HG03575 (cell line): ENCODE data around the gene PRR30.
"Not testable (repeated sequence)": the region's sequence is repeated elsewhere in the genome, so short reads cannot be mapped to it uniquely, and the experiment has no call there.

Source experiments
- ATAC-seq: cut with Tn5 transposase; IDR thresholded peaks from one replicate; pipeline ENCODE4 v1.9.1; 2021; ENCODE audit not compliant: unreplicated experiment, insufficient number of reproducible peaks, low FRiP score; ENCODE audit errors: extremely low read depth

Gene PRR30

DNA sequence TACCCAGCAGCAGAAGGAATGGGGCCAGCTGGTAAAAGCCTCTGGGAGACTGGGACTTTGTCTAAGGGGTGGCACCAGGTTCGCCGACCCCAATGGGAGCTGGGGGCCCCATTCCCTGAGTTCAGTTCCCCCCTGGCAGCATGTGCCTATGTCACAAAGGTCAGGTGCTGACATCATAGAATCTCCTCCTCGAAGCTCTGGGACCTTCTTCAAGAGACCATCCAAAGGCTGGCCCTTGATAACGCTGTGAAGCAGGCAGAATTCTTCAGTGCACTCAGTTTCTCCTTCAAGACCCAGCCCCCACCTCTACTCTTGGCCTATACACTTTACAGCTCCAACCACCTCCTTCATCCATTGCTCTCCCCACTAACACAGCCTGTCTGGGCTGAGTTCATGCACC lies at the start of gene PRR30:
Gene PRR30 (minus strand): TSS at position 101 of the 400 bp plus-strand sequence. CDS start 1,081 bp downstream, outside the sequence.
- ATAC-seq, result no peak

GRCh38 chr2:27186613-27187345 lies 47.6 kb upstream of the PRR30 start:
- no peak for ATAC-seq

GRCh38 chr2:27185331-27186026 lies 46.3 kb upstream of the PRR30 start:
- no peak for ATAC-seq

GRCh38 chr2:27184115-27184514 lies 44.9 kb upstream of the PRR30 start:
- no peak for ATAC-seq

DNA sequence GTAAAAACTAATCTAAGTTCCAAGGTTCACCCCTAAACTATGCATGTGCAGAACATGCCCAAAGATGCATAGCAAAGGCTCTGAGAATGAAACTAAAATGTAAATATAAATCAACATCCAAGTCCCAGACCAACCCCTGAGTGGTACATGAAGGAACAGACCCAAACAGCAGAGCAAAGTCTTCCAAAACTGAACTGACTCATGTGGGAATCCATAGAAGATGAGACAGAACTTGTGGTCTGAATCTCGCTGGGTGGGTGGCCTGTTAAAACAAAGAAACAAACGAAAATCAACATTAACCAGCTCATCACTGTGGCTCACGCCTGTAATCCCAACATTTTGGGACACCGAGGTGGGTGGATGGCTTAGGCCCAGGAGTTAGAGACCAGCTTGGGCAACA lies 43.1 kb upstream of the PRR30 start:
- no peak for ATAC-seq

DNA sequence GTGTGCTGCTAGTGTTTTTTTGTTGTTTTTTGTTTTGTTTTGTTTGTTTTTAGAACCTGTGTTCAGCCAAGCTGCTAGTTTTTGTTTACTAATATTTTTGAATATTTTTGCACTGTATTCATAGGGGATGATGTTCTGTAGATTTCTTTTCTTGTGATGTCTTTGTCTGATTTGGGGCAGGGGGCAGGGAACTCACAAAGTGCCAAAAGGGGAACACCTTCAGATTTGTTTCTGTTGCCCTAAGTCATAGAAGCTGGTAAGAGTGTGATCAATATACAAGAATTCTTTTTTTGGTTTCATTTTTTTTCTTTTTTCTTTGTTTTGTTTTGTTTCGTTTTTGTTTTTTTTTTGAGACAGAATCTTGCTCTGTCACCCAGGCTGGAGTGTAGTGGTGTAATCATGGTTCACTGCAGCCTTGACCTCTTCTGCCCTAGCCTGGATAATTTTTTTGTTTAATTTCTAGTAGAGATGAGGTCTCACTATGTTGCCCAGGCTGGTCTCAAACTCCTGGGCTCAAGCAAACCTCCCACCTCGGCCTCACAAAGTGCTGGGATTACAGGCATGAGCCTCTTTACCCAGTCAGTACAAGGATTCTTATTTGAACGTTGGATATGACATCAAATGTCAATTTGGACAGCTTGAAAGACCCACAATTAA lies 40.3 kb upstream of the PRR30 start:
- no peak for ATAC-seq

- no peak for ATAC-seq
Measured at GRCh38 chr2:27178469-27178868, 39.3 kb upstream of the PRR30 start.

DNA sequence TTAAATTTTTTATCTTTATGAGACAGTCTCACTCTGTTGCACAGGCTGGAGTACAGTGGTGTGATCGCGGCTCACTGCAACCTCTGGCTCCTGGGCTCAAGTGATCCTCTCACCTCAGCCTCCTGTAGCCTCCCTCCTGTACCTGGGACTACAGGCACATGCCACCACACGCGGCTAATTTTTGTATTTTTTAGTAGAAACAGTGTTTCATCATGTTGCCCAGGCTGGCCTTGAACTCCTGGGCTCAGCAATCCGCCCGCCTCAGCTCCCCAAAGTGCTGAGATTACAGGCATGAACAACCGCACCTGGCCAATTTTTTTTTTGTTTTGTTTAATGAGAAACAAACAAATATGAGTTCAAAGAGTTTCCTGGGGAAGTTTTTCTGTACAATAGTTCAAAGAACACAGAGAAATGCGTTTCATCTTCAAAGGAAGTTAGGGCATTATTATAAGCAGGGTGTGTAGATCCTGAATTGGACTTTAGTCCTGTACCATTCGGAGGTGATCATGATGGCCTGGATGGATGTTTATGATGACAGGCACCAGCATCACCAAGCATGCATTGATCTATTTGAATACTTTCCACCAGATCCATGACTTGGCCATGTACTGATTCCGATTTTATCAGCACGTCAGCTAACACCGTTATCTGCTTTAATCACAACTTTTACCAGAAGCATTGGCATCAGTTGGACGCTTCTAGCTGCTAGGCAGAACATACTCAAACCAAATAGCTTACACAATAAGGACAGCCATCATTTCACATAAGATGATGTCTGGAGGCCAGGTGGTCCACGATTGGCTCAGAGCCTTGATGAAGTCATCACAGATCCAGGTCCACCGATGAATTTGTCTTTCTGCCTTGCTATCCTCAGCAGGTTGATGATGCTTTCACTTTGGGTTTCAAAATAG lies 38.5 kb upstream of the PRR30 start:
- no peak for ATAC-seq

- not testable (repeated sequence) for ATAC-seq
Measured at GRCh38 chr2:27175781-27176180, 36.6 kb upstream of the PRR30 start.

- no peak for ATAC-seq
Measured at GRCh38 chr2:27175330-27175729, 36.1 kb upstream of the PRR30 start.

GRCh38 chr2:27174638-27175037 lies 35.4 kb upstream of the PRR30 start:
- no peak for ATAC-seq

- no peak for ATAC-seq
Measured at GRCh38 chr2:27171351-27171848, 32.2 kb upstream of the PRR30 start.

- no peak for ATAC-seq
Measured at GRCh38 chr2:27170581-27171337, 31.5 kb upstream of the PRR30 start.

- no peak for ATAC-seq
Measured at GRCh38 chr2:27164960-27165763, 26.0 kb upstream of the PRR30 start.

GRCh38 chr2:27162151-27163121 lies 23.2 kb upstream of the PRR30 start:
- ATAC-seq, result no peak

- no peak for ATAC-seq
Measured at GRCh38 chr2:27160191-27160590, 21.0 kb upstream of the PRR30 start.
